HFFc6 (cell line): ENCODE data around the gene ROM1. TPM values are rescaled to one million over a fixed set of nuclear protein-coding genes. Genes with fewer than 3 reads are reported as not detected.

Source experiments
- DNase-seq: peaks from one replicate; pipeline ENCODE4 v3.0.0-alpha.2; 2018
- H3K27ac Mint-ChIP-seq: 2 replicates; pipeline ENCODE4 v1.8.0; 2020; ENCODE audit warnings: mild to moderate bottlenecking, mixed read lengths
- H3K27me3 Mint-ChIP-seq: 2 replicates; pipeline ENCODE4 v1.8.0; 2021; ENCODE audit warnings: mild to moderate bottlenecking, moderate library complexity, mixed read lengths; ENCODE audit not compliant: insufficient read depth
- H3K36me3 Mint-ChIP-seq: 2 replicates; pipeline ENCODE4 v1.8.0; 2021; ENCODE audit warnings: low read depth, mixed read lengths
- H3K4me1 Mint-ChIP-seq: 2 replicates; pipeline ENCODE4 v1.8.0; 2020; ENCODE audit warnings: low read depth, mixed read lengths
- H3K4me3 Mint-ChIP-seq: 2 replicates; pipeline ENCODE4 v1.8.0; 2020; ENCODE audit warnings: mild to moderate bottlenecking, moderate library complexity, mixed read lengths
- H3K9me3 Mint-ChIP-seq: 2 replicates; pipeline ENCODE4 v1.8.0; 2020; ENCODE audit warnings: mild to moderate bottlenecking, mixed read lengths
- microRNA-seq: library from miRNA; unstranded; fragments of <30 nt; microRNA quantifications from one replicate; pipeline ENCODE4, GENCODE V29; 2019
- total RNA-seq, 6 experiments: library from RNA; stranded (reverse); fragmentation: NEBNext Ultra II Directional; extraction: Animal tissue kit (Norgen Biotek cat#: 25700); gene quantifications; 2 replicates in 1 of 6; 3 replicates in 5 of 6; pipeline ENCODE4 v1.2.3, GENCODE V29; 2021
- TF ChIP-seq, protein P1 (sequence below): fragments of 200-600 bp; sonication (generic); IDR thresholded peaks from 2 replicates; pipeline ENCODE4 v1.5.0; 2021; ENCODE audit warnings: antibody characterized with exemption, mild to moderate bottlenecking

Gene ROM1
- total RNA-seq, 6 experiments from 2014 or later = 2.3 to 4.8 (median 3.2) TPM

- no peaks in the 10 kb centered on the region; the same call in 1 of the 2 replicates for H3K36me3 Mint-ChIP-seq
- 0 out of 2 replicates have a peak, but pooled peaks cover 2% of the 10 kb centered on the region for H3K27me3 Mint-ChIP-seq
- TF ChIP-seq, protein P1, sequence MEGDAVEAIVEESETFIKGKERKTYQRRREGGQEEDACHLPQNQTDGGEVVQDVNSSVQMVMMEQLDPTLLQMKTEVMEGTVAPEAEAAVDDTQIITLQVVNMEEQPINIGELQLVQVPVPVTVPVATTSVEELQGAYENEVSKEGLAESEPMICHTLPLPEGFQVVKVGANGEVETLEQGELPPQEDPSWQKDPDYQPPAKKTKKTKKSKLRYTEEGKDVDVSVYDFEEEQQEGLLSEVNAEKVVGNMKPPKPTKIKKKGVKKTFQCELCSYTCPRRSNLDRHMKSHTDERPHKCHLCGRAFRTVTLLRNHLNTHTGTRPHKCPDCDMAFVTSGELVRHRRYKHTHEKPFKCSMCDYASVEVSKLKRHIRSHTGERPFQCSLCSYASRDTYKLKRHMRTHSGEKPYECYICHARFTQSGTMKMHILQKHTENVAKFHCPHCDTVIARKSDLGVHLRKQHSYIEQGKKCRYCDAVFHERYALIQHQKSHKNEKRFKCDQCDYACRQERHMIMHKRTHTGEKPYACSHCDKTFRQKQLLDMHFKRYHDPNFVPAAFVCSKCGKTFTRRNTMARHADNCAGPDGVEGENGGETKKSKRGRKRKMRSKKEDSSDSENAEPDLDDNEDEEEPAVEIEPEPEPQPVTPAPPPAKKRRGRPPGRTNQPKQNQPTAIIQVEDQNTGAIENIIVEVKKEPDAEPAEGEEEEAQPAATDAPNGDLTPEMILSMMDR = no peak
- H3K4me3 Mint-ChIP-seq = peak overlapping the region; percentile 95
- no peaks in the 10 kb centered on the region for H3K9me3 Mint-ChIP-seq
- peak overlapping the region; percentile 89 for H3K27ac Mint-ChIP-seq
- DNase-seq = no peak
- peaks cover 18% of the 10 kb centered on the region for H3K4me1 Mint-ChIP-seq
These were observed 39.3 kb downstream of the ROM1 start for GRCh38 chr11:62652161-62653006.

DNA sequence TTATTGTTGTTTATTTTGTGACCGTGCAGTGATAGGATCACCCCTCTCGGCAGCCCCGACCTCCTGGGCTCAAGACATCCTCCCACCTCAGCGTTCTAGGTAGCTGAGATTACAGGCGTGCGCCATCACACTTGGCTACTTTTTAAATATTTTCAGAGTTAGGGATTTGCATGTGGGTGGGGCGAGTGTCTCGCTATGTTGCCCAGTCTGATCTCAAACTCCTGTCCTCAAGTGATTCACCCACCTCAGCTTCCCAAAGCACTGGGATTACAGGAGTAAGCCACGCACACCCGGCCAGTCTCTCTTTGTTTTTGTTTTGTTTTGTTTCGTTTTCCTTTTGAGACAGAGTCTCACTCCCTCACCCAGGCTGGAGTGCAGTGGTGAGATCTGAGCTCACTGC lies 41.2 kb downstream of the ROM1 start:
- H3K36me3 Mint-ChIP-seq = no peaks in the 10 kb centered on the region; the same call in 1 of the 2 replicates
- DNase-seq = no peak
- no peak overlapping the region; the same call in 1 of the 2 replicates for H3K27ac Mint-ChIP-seq
- peak overlapping the region; percentile 7; the same call in 1 of the 2 replicates for H3K4me3 Mint-ChIP-seq
- TF ChIP-seq, protein P1 = no peak
- H3K27me3 Mint-ChIP-seq = 0 out of 2 replicates have a peak, but pooled peaks cover 2% of the 10 kb centered on the region
- no peaks in the 10 kb centered on the region for H3K9me3 Mint-ChIP-seq
- H3K4me1 Mint-ChIP-seq = peaks cover 18% of the 10 kb centered on the region

- Mint-ChIP-seq H3K27ac (no peak overlapping the region), H3K4me3 (no peak overlapping the region), H3K36me3 (no peaks in the 10 kb centered on the region)
These were observed 43.9 kb downstream of the ROM1 start for GRCh38 chr11:62656796-62657429.

DNA sequence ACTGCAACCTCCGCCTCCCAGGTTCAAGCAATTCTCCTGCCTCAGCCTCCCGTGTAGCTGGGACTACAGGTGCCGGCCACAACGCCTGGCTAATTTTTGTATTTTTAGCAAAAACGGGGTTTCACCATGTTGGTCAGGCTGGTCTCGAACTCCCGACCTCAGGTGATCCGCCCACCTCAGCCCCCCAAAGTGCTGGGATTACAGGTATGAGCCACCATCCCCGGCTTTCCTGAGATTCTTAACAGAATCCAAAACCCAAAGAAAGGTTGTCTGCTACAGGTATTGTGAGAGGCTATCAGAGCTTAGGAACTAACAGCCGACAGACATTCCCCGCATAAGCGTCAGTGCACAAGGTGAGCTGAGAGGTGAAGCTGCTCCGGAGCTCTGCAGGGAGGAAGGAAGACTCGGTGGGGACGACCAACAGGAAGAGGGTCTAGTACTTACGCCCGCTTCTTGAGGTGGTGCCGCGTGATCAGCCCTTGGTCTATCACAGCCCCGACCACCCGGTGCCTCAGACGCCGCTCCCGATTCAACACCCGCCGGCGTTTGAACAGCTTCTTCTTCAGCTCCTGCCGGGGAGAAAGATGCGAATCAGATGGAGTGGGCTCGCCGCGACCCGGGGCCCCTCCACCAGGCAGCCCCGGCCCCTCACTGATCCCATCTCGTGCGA lies 51.5 kb downstream of the ROM1 start:
- TF ChIP-seq, protein P1 = no peak
- peaks cover 8% of the 10 kb centered on the region for H3K27me3 Mint-ChIP-seq
- H3K9me3 Mint-ChIP-seq = peaks cover 5% of the 10 kb centered on the region; the same call in 1 of the 2 replicates
- peaks cover 18% of the 10 kb centered on the region for H3K4me1 Mint-ChIP-seq
- peaks cover 30% of the 10 kb centered on the region for H3K36me3 Mint-ChIP-seq
- H3K27ac Mint-ChIP-seq = peak overlapping the region; percentile 96
- peak overlapping the region; percentile 99 for H3K4me3 Mint-ChIP-seq
- no peak for DNase-seq

More at GRCh38 chr11:62656796-62657429, 43.9 kb downstream of the ROM1 start:
- peaks cover 15% of the 10 kb centered on the region for H3K4me1 Mint-ChIP-seq
- TF ChIP-seq, protein P1 = no peak
- no peak for DNase-seq
- H3K27me3 Mint-ChIP-seq = 0 out of 2 replicates have a peak, but pooled peaks cover 2% of the 10 kb centered on the region
- H3K9me3 Mint-ChIP-seq = no peaks in the 10 kb centered on the region

Small RNA genes lying within 50 kb of the gene (microRNA-seq; reads per million reads assigned to microRNA genes)
- gene MIR6747 = 3.1 reads per million

Other genes with a start within 250 kb of the ROM1 start
- not detected for gene SCGB1A1, start 194.2 kb upstream of the ROM1 start, total RNA-seq
- 100 to 1,000 TPM; 426 to 589 (median 452) TPM for gene AHNAK, start 66.5 kb upstream of the ROM1 start, total RNA-seq
- 1,000 to 10,000 TPM; 1,302 to 1,474 (median 1,327) TPM for gene EEF1G, start 39.4 kb upstream of the ROM1 start, total RNA-seq
- 10 to 100 TPM; 14.6 to 18.0 (median 16.9) TPM for gene TUT1, start 21.7 kb upstream of the ROM1 start, total RNA-seq
- 100 to 1,000 TPM in 2 of 6 experiments, 10 to 100 TPM in 4; 89.6 to 106 (median 95.8) TPM for gene MTA2, start 11.4 kb upstream of the ROM1 start, total RNA-seq
- gene EML3, start 482 bp upstream of the ROM1 start, total RNA-seq = 10 to 100 TPM; 32.5 to 39.6 (median 36.4) TPM
- 10 to 100 TPM; 57.9 to 93.2 (median 63.0) TPM for gene B3GAT3, start 8.7 kb downstream of the ROM1 start, total RNA-seq
- 100 to 1,000 TPM; 331 to 450 (median 416) TPM for gene GANAB, start 33.4 kb downstream of the ROM1 start, total RNA-seq
- 10 to 100 TPM; 19.1 to 26.6 (median 23.3) TPM for gene INTS5, start 40.0 kb downstream of the ROM1 start, total RNA-seq
- 10 to 100 TPM; 56.1 to 74.6 (median 64.8) TPM for gene C11orf98, start 52.0 kb downstream of the ROM1 start, total RNA-seq
- gene CSKMT, start 52.1 kb downstream of the ROM1 start, total RNA-seq = 10 to 100 TPM; 12.3 to 23.6 (median 17.2) TPM
- 10 to 100 TPM in 5 of 6 experiments, 1 to 10 TPM in 1; 9.8 to 14.2 (median 11.3) TPM for gene UQCC3, start 58.4 kb downstream of the ROM1 start, total RNA-seq
- gene LBHD1, start 59.0 kb downstream of the ROM1 start, total RNA-seq = 1 to 10 TPM; 2.8 to 4.5 (median 3.7) TPM
- 100 to 1,000 TPM in 3 of 6 experiments, 10 to 100 TPM in 3; 85.2 to 114 (median 96.5) TPM for gene UBXN1, start 65.8 kb downstream of the ROM1 start, total RNA-seq
- 1 to 10 TPM; 1.2 to 4.0 (median 1.4) TPM for gene LRRN4CL, start 76.3 kb downstream of the ROM1 start, total RNA-seq
- 10 to 100 TPM; 50.7 to 67.4 (median 56.8) TPM for gene BSCL2, start 94.2 kb downstream of the ROM1 start, total RNA-seq
- not detected for gene GNG3, start 94.4 kb downstream of the ROM1 start, total RNA-seq
- gene HNRNPUL2, start 114.2 kb downstream of the ROM1 start, total RNA-seq = 10 to 100 TPM; 34.5 to 44.6 (median 41.6) TPM
- gene TTC9C, start 115.2 kb downstream of the ROM1 start, total RNA-seq = 10 to 100 TPM; 46.2 to 52.7 (median 50.0) TPM
- gene ZBTB3, start 140.9 kb downstream of the ROM1 start, total RNA-seq = 10 to 100 TPM in 1 of 6 experiments, 1 to 10 TPM in 5; 7.9 to 10.8 (median 8.9) TPM
- gene POLR2G, start 148.3 kb downstream of the ROM1 start, total RNA-seq = 10 to 100 TPM; 77.6 to 83.8 (median 81.4) TPM
- gene TAF6L, start 158.1 kb downstream of the ROM1 start, total RNA-seq = 10 to 100 TPM in 5 of 6 experiments, 1 to 10 TPM in 1; 9.9 to 12.7 (median 10.6) TPM
- gene TMEM179B, start 174.1 kb downstream of the ROM1 start, total RNA-seq = 10 to 100 TPM; 47.2 to 66.3 (median 52.7) TPM
- 10 to 100 TPM; 12.8 to 15.0 (median 13.6) TPM for gene TMEM223, start 178.7 kb downstream of the ROM1 start, total RNA-seq
- gene NXF1, start 192.2 kb downstream of the ROM1 start, total RNA-seq = 10 to 100 TPM; 51.5 to 57.7 (median 55.0) TPM
- 10 to 100 TPM; 41.4 to 54.6 (median 47.8) TPM for gene STX5, start 218.8 kb downstream of the ROM1 start, total RNA-seq
- gene TEX54, start 219.6 kb downstream of the ROM1 start, total RNA-seq = not detected
- 10 to 100 TPM; 37.4 to 49.2 (median 41.0) TPM for gene WDR74, start 226.3 kb downstream of the ROM1 start, total RNA-seq